Mononuclear cell (primary cell): ENCODE data around the gene USP40. TPM values are rescaled to one million over a fixed set of nuclear protein-coding genes. Genes with fewer than 3 reads are reported as not detected.

Experiments
- H3K27me3 ChIP-seq: 2 replicates; pipeline ENCODE4 v1.6.0; 2011; ENCODE audit warnings: low read length, control low read depth; ENCODE audit not compliant: insufficient read depth
- H3K4me1 ChIP-seq: 2 replicates; pipeline ENCODE4 v1.5.1; 2011; ENCODE audit warnings: mild to moderate bottlenecking, low read length, control low read depth; ENCODE audit not compliant: insufficient read depth
- H3K4me3 ChIP-seq: 2 replicates; pipeline ENCODE4 v1.5.1; 2011; ENCODE audit warnings: mild to moderate bottlenecking, low read length, moderate library complexity
- H3K9me3 ChIP-seq: 2 replicates; pipeline ENCODE4 v1.5.1; 2011; ENCODE audit warnings: low read depth, mild to moderate bottlenecking, control low read depth, low read length
- total RNA-seq: library from RNA; depleted of rRNA; stranded (reverse); fragments of >200 nt; gene quantifications from one replicate; pipeline ENCODE4 v1.2.3, GENCODE V29; 2012

The USP40 gene
- total RNA-seq, 1 donor, result 6.7 TPM

- Histone ChIP-seq H3K27me3 (no peaks in the 10 kb centered on the region), H3K9me3 (no peaks in the 10 kb centered on the region), H3K4me3 (no peak overlapping the region), H3K4me1 (peaks cover 7% of the 10 kb centered on the region)
Observed at GRCh38 chr2:233434666-233435330, 131.8 kb downstream of the USP40 start.

DNA sequence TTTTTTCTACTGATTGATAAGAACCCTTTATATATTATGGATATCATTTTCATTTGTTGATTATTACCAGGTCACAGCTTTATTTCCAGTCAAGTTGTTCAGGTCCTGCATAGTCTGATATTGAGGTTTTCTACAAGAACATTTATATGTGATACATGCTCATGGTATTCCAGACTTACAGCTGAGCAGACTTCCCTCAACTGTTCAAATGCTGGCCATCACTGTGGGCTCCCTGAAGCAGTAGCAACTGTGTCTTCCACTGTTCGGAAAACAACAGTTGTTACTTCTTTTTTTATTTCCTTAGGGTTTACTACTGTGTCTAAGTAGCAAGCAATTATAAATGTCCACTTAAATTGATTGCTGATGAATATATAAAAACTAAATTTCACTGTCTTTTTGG is 132.8 kb downstream of the USP40 start:
- Histone ChIP-seq H3K4me3 (no peak overlapping the region), H3K9me3 (no peaks in the 10 kb centered on the region), H3K4me1 (peaks cover 16% of the 10 kb centered on the region), H3K27me3 (no peaks in the 10 kb centered on the region)

- no peaks in the 10 kb centered on the region for H3K27me3 ChIP-seq
- H3K9me3 ChIP-seq, result no peaks in the 10 kb centered on the region
- H3K4me3 ChIP-seq, result no peak overlapping the region
- peaks cover 18% of the 10 kb centered on the region for H3K4me1 ChIP-seq
Observed at GRCh38 chr2:233433029-233433428, 133.6 kb downstream of the USP40 start.

GRCh38 chr2:233430651-233431050 is 135.9 kb downstream of the USP40 start:
- peaks cover 22% of the 10 kb centered on the region for H3K4me1 ChIP-seq
- H3K4me3 ChIP-seq, result no peak overlapping the region

GRCh38 chr2:233430081-233430480 is 136.5 kb downstream of the USP40 start:
- H3K9me3 ChIP-seq, result no peaks in the 10 kb centered on the region
- H3K27me3 ChIP-seq, result no peaks in the 10 kb centered on the region
- H3K4me3 ChIP-seq, result no peak overlapping the region
- H3K4me1 ChIP-seq, result peaks cover 21% of the 10 kb centered on the region

More at GRCh38 chr2:233430651-233431050, 135.9 kb downstream of the USP40 start:
- Histone ChIP-seq H3K9me3 (no peaks in the 10 kb centered on the region), H3K27me3 (no peaks in the 10 kb centered on the region)

GRCh38 chr2:233429175-233429897 is 137.2 kb downstream of the USP40 start:
- peaks cover 17% of the 10 kb centered on the region for H3K4me1 ChIP-seq
- no peak overlapping the region for H3K4me3 ChIP-seq
- H3K27me3 ChIP-seq, result no peaks in the 10 kb centered on the region
- H3K9me3 ChIP-seq, result no peaks in the 10 kb centered on the region

- no peaks in the 10 kb centered on the region for H3K27me3 ChIP-seq
- no peaks in the 10 kb centered on the region for H3K9me3 ChIP-seq
- peaks cover 26% of the 10 kb centered on the region for H3K4me1 ChIP-seq
- H3K4me3 ChIP-seq, result no peak overlapping the region
Observed at GRCh38 chr2:233428438-233428837, 138.1 kb downstream of the USP40 start.

DNA sequence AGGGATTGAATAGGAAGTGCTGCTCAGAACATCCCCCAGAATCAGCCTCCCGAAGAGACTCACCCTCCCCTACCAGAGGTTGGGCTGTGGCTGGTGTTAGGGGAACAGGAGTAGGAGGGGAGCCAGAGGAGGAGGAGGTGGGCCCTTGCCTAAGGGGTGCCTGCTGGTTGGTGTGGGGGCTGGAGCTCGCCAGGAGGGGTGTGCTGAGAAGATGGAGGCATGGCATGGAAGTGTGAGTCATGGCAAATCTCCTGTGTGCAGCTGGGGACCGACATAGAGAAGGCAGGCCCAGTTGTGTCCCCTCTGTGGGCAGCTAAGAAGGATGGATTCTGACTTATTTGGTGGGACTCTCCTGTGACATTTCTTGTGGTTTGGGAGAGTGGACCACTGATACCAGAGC is 138.6 kb downstream of the USP40 start:
- H3K27me3 ChIP-seq, result no peaks in the 10 kb centered on the region
- peaks cover 31% of the 10 kb centered on the region for H3K4me1 ChIP-seq

DNA sequence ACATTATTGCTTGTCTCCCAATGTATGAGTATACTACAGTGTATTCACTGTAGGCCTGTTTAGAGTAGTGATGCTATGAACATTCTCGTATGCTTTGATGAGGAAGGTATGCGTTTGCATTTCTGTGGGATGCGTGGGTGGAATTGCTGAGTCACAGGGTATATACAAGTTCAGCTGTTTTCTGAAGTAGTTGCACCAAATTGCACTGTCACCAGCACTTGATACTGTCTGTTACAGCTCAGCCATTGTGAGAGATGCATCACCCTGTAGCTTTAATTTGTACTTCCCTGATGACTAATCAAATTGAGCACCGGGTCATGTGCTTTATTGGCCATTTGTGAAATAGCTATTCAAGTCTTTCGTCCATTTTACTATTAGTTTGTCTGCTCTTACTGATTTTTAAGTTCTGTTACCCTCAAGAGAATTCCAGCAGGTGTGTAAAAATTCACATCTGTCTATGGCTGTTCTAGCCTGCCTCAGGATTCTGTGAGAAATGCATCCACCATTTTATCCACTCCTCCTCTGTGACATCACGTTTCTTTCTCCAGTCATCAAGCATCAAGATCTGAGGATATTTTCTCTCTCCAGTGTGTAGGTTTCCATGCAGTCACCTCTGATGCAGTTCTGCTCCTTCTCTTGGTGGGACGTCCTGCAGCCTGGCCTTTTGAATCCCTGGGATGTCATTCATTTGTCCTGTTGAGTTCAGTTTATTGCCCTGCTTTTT is 139.8 kb downstream of the USP40 start:
- Histone ChIP-seq H3K4me3 (no peak overlapping the region), H3K9me3 (no peaks in the 10 kb centered on the region), H3K27me3 (no peaks in the 10 kb centered on the region), H3K4me1 (peaks cover 43% of the 10 kb centered on the region)

More for the DNA sequence above, 138.6 kb downstream of the USP40 start:
- H3K4me3 ChIP-seq, result no peak overlapping the region
- H3K9me3 ChIP-seq, result no peaks in the 10 kb centered on the region

Other genes with a start within 250 kb of the USP40 start
- gene DGKD, start 212.3 kb downstream of the USP40 start, total RNA-seq, result 71.8 TPM
- not detected for gene UGT1A8, start 50.9 kb upstream of the USP40 start, total RNA-seq
- not detected for gene UGT1A10, start 69.7 kb upstream of the USP40 start, total RNA-seq
- gene UGT1A9, start 105.1 kb upstream of the USP40 start, total RNA-seq, result not detected
- not detected for gene UGT1A7, start 115.1 kb upstream of the USP40 start, total RNA-seq
- not detected for gene UGT1A6, start 126.1 kb upstream of the USP40 start, total RNA-seq
- not detected for gene UGT1A5, start 146.1 kb upstream of the USP40 start, total RNA-seq
- not detected for gene UGT1A4, start 152.0 kb upstream of the USP40 start, total RNA-seq
- not detected for gene UGT1A3, start 162.3 kb upstream of the USP40 start, total RNA-seq
- gene UGT1A1, start 193.5 kb upstream of the USP40 start, total RNA-seq, result not detected
- not detected for gene MROH2A, start 211.5 kb upstream of the USP40 start, total RNA-seq